IgD-negative memory B cell (primary cell): ENCODE measurements around the gene SLC24A2. TPM values are rescaled to one million over a fixed set of nuclear protein-coding genes. Genes with fewer than 3 reads are reported as not detected.

ENCODE experiments used
- H3K27ac Mint-ChIP-seq, 3 donors: one replicate each; pipeline ENCODE4 v1.8.0; 2020 to 2022; ENCODE audit warnings: mild to moderate bottlenecking in 3 of 3, mixed read lengths in 3 of 3, moderate library complexity in 1 of 3
- H3K27me3 Mint-ChIP-seq: one replicate; pipeline ENCODE4 v1.8.0; 2021; ENCODE audit warnings: mixed read lengths
- H3K36me3 Mint-ChIP-seq: one replicate; pipeline ENCODE4 v1.8.0; 2020; ENCODE audit warnings: mild to moderate bottlenecking, mixed read lengths
- H3K4me1 Mint-ChIP-seq, 3 donors: one replicate each; pipeline ENCODE4 v1.8.0; 2020 to 2022; ENCODE audit warnings: mixed read lengths in 3 of 3, mild to moderate bottlenecking in 1 of 3
- H3K4me3 Mint-ChIP-seq, 4 donors: one replicate each; pipeline ENCODE4 v1.8.0; 2020 to 2022; ENCODE audit warnings: mild to moderate bottlenecking in 4 of 4, mixed read lengths in 4 of 4, moderate library complexity in 3 of 4
- H3K9me3 Mint-ChIP-seq, 3 donors: one replicate each; pipeline ENCODE4 v1.8.0; 2020 to 2021; ENCODE audit warnings: mixed read lengths in 3 of 3, mild to moderate bottlenecking in 1 of 3
- polyA plus RNA-seq: library from polyadenylated mRNA; unstranded; fragments of 300-500 nt; fragmentation: Illumina TruSeq; gene quantifications from one replicate; pipeline ENCODE4 v1.2.3, GENCODE V29; 2021

Gene SLC24A2
- polyA plus RNA-seq, 1 donor from 2014 or later, result not detected

- no peak overlapping the region for H3K4me3 Mint-ChIP-seq
- H3K27ac Mint-ChIP-seq, result no peak overlapping the region
- no peaks in the 10 kb centered on the region for H3K9me3 Mint-ChIP-seq
- peaks cover 5% of the 10 kb centered on the region for H3K27me3 Mint-ChIP-seq
- no peaks in the 10 kb centered on the region for H3K4me1 Mint-ChIP-seq
- no peaks in the 10 kb centered on the region for H3K36me3 Mint-ChIP-seq
Measured at GRCh38 chr9:19783500-19783899, 5.3 kb downstream of the SLC24A2 start.

- Mint-ChIP-seq H3K9me3 (no peaks in the 10 kb centered on the region), H3K36me3 (no peaks in the 10 kb centered on the region), H3K27ac (no peak overlapping the region), H3K4me1 (no peaks in the 10 kb centered on the region), H3K27me3 (peaks cover 2% of the 10 kb centered on the region), H3K4me3 (no peak overlapping the region)
Measured at GRCh38 chr9:19782005-19782404, 6.8 kb downstream of the SLC24A2 start.

- Mint-ChIP-seq H3K4me1 (no peaks in the 10 kb centered on the region), H3K36me3 (no peaks in the 10 kb centered on the region), H3K27me3 (no peaks in the 10 kb centered on the region), H3K27ac (no peak overlapping the region), H3K9me3 (no peaks in the 10 kb centered on the region), H3K4me3 (no peak overlapping the region)
Measured at GRCh38 chr9:19781240-19781639, 7.6 kb downstream of the SLC24A2 start.

DNA sequence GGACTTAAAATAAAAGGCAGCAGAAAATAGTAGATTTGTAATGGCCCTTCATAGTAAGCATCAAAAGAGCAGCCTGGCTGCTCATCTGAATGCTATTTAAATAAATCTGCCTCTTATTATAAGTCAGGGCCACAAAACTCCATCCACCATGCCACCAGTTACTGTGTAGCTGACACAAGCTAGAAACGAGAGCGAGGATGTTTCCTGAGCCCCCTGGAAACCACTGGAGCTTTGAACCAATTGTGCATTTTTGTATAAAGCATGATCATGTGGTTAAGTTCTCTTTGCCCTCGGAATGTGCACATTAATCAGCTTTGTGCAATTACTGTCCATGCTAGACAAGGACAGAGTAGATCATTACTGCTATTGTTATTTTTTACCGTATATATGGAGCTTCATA lies 17.4 kb downstream of the SLC24A2 start:
- Mint-ChIP-seq H3K4me3 (no peak overlapping the region), H3K36me3 (no peaks in the 10 kb centered on the region), H3K27ac (no peak overlapping the region), H3K4me1 (no peaks in the 10 kb centered on the region), H3K9me3 (no peaks in the 10 kb centered on the region), H3K27me3 (no peaks in the 10 kb centered on the region)

DNA sequence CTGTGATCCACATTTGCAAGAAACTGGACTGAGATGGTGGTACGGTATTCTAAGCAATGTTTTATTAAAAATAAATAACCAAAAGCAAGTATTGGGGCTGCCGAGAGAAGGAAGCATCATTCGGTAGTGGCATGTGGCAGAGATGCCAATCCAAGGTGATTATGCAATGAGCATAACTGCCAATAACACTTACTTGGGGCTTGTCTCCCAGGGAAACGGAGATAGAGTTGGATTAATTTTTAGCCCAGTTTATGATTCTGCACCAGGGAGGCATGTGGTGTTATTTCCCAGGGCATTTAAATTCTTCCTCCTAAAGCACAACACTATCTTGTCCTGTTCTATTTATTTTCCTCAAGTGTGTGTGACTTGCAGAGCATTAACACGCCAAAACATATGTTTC lies 17.9 kb downstream of the SLC24A2 start:
- H3K36me3 Mint-ChIP-seq, result no peaks in the 10 kb centered on the region
- no peak overlapping the region for H3K4me3 Mint-ChIP-seq
- H3K4me1 Mint-ChIP-seq, result no peaks in the 10 kb centered on the region
- H3K27me3 Mint-ChIP-seq, result no peaks in the 10 kb centered on the region
- H3K27ac Mint-ChIP-seq, result no peak overlapping the region
- H3K9me3 Mint-ChIP-seq, result no peaks in the 10 kb centered on the region

GRCh38 chr9:19769213-19769612 lies 19.6 kb downstream of the SLC24A2 start:
- H3K36me3 Mint-ChIP-seq, result no peaks in the 10 kb centered on the region

GRCh38 chr9:19768798-19769197 lies 20.0 kb downstream of the SLC24A2 start:
- Mint-ChIP-seq H3K4me3 (no peak overlapping the region), H3K27ac (no peak overlapping the region), H3K9me3 (peaks cover 2 to 17% (median 5%) of the 10 kb centered on the region in 3 donors), H3K27me3 (no peaks in the 10 kb centered on the region), H3K4me1 (peaks cover 0 to 2% (median 0%) of the 10 kb centered on the region in 3 donors), H3K36me3 (no peaks in the 10 kb centered on the region)

More at GRCh38 chr9:19769213-19769612, 19.6 kb downstream of the SLC24A2 start:
- Mint-ChIP-seq H3K27ac (no peak overlapping the region), H3K27me3 (no peaks in the 10 kb centered on the region), H3K9me3 (peaks cover 0 to 13% (median 5%) of the 10 kb centered on the region in 3 donors), H3K4me3 (no peak overlapping the region), H3K4me1 (peaks cover 0 to 2% (median 0%) of the 10 kb centered on the region in 3 donors)

DNA sequence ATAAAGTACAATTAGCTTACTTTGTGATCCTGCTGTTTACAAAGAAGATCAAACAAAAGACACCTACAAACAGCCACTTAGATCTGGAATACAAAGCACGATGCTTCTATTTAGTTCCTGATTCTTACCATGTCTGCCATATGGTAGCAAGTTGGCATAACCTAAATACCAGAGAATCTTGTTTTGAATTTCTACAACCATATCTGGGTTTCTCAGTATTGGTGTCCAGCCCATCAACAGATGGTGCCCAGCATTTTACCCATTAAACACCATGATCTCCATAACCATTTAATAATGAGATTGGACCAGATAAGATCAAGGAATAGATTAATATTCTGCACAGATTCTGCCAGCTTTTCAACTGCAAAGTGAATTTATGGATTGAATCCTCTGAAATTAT lies 29.8 kb downstream of the SLC24A2 start:
- H3K9me3 Mint-ChIP-seq, result peaks cover 0 to 10% (median 2%) of the 10 kb centered on the region in 3 donors
- no peaks in the 10 kb centered on the region for H3K36me3 Mint-ChIP-seq
- no peak overlapping the region for H3K4me3 Mint-ChIP-seq
- no peak overlapping the region for H3K27ac Mint-ChIP-seq
- no peaks in the 10 kb centered on the region for H3K4me1 Mint-ChIP-seq
- H3K27me3 Mint-ChIP-seq, result no peaks in the 10 kb centered on the region

- Mint-ChIP-seq H3K4me3 (no peak overlapping the region), H3K36me3 (no peaks in the 10 kb centered on the region), H3K9me3 (peaks cover 0 to 5% (median 0%) of the 10 kb centered on the region in 3 donors), H3K4me1 (no peaks in the 10 kb centered on the region), H3K27me3 (no peaks in the 10 kb centered on the region), H3K27ac (no peak overlapping the region)
Measured at GRCh38 chr9:19757745-19758144, 31.1 kb downstream of the SLC24A2 start.

- H3K4me1 Mint-ChIP-seq, result no peaks in the 10 kb centered on the region
- peaks cover 0 to 3% (median 0%) of the 10 kb centered on the region in 3 donors for H3K9me3 Mint-ChIP-seq
- H3K4me3 Mint-ChIP-seq, result no peak overlapping the region
- H3K36me3 Mint-ChIP-seq, result no peaks in the 10 kb centered on the region
- H3K27me3 Mint-ChIP-seq, result no peaks in the 10 kb centered on the region
- H3K27ac Mint-ChIP-seq, result no peak overlapping the region
Measured at GRCh38 chr9:19754921-19755320, 33.9 kb downstream of the SLC24A2 start.

DNA sequence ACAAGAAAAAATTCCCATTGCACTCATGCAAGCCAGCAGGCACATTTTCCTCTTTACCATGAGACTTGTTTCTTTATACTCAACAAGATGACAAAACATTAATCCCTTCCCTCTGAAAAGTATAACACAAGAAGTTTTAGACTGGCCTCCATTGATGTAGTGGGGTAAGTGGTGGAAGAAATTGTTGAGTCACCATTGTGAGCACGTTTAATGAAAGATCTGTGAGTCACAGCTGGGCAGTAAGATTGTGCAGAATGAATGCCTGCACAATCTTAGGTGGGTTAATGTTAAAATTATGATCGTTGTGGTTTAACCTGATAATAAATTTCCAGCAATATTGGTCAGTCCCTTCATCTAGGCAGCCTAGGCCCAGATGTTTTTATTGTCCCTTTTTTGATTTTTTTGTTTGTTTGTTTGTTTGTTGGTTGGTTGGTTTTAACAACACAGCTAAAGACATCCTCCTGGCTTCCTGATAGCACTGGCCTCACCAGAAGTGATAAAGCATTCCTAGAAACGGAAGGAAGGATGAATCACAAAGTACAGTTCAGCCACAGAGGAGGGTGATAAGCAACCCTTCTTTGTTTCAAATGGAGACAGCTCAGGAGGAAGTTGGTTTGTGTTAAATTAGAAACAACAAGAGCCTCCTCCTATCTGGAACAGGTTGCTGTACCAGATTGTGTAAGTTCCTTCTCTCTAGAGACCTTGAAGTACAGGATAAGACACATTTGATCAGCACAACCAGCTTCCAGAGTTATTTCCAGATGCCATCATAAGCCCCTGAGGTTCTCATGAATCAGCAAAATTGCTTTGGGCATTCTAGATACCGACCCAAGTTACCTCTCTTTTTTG lies 40.3 kb downstream of the SLC24A2 start:
- peak overlapping the region in 1 of 4 donors; percentile 26 for H3K4me3 Mint-ChIP-seq
- no peak overlapping the region for H3K27ac Mint-ChIP-seq
- H3K9me3 Mint-ChIP-seq, result peaks cover 0 to 3% (median 0%) of the 10 kb centered on the region in 3 donors
- no peaks in the 10 kb centered on the region for H3K36me3 Mint-ChIP-seq
- H3K27me3 Mint-ChIP-seq, result no peaks in the 10 kb centered on the region
- H3K4me1 Mint-ChIP-seq, result no peaks in the 10 kb centered on the region

- H3K27ac Mint-ChIP-seq, result no peak overlapping the region
- H3K27me3 Mint-ChIP-seq, result no peaks in the 10 kb centered on the region
- H3K9me3 Mint-ChIP-seq, result peaks cover 0 to 3% (median 0%) of the 10 kb centered on the region in 3 donors
- H3K4me3 Mint-ChIP-seq, result no peak overlapping the region
- no peaks in the 10 kb centered on the region for H3K4me1 Mint-ChIP-seq
- no peaks in the 10 kb centered on the region for H3K36me3 Mint-ChIP-seq
Measured at GRCh38 chr9:19746223-19746622, 42.6 kb downstream of the SLC24A2 start.

- Mint-ChIP-seq H3K27ac (no peak overlapping the region), H3K4me1 (no peaks in the 10 kb centered on the region), H3K36me3 (no peaks in the 10 kb centered on the region), H3K9me3 (no peaks in the 10 kb centered on the region), H3K4me3 (no peak overlapping the region), H3K27me3 (no peaks in the 10 kb centered on the region)
Measured at GRCh38 chr9:19741178-19741577, 47.7 kb downstream of the SLC24A2 start.
